Stomach (tissue), 9 donors: ENCODE results near the gene MICAL3. TPM values are rescaled to one million over a fixed set of nuclear protein-coding genes. Genes with fewer than 3 reads are reported as not detected.

ENCODE experiments used
- DNase-seq, 2 donors: peaks; one replicate each; pipeline versions ENCODE4 v3.0.0 to v3.0.0-alpha.2; 2013 to 2019
- H3K27ac ChIP-seq, 5 donors: fragments of 200-600 bp in 4 of 5; sonication (generic) in 4 of 5; one replicate each; pipeline ENCODE4 v1.5.1; 2013 to 2019; ENCODE audit warnings: mild to moderate bottlenecking in 1 of 5, moderate library complexity in 1 of 5
- H3K27me3 ChIP-seq, 3 donors: fragments of 200-600 bp; sonication (generic); one replicate each; pipeline ENCODE4 v1.5.1; 2017 to 2019; ENCODE audit warnings: mixed run types in 1 of 3
- H3K36me3 ChIP-seq, 4 donors: fragments of 200-600 bp; sonication (generic); 1 replicate in 3 of 4; 2 replicates in 1 of 4; pipeline ENCODE4 v1.5.1; 2016 to 2019
- H3K4me1 ChIP-seq, 4 donors: fragments of 200-600 bp; sonication (generic); one replicate each; pipeline ENCODE4 v1.5.1; 2016 to 2019
- H3K4me3 ChIP-seq, 4 donors: fragments of 200-600 bp; sonication (generic) in 3 of 4; one replicate each; pipeline ENCODE4 v1.5.1; 2016 to 2019; ENCODE audit warnings: mild to moderate bottlenecking in 1 of 4
- H3K9me3 ChIP-seq, 4 donors: fragments of 200-600 bp; sonication (generic); one replicate each; pipeline ENCODE4 v1.5.1; 2016 to 2019
- EP300 ChIP-seq: sonication (generic); formaldehyde crosslinking; IDR thresholded peaks from one replicate; pipeline ENCODE4 v1.6.1; 2017; ENCODE audit warnings: antibody characterized with exemption
- POLR2A ChIP-seq, 4 donors: fragments of 450-650 bp; IDR thresholded peaks; one replicate each; pipeline ENCODE4 v1.6.1; 2016; ENCODE audit warnings: antibody characterized with exemption in 4 of 4, control low read depth in 2 of 4, mild to moderate bottlenecking in 1 of 4, moderate library complexity in 1 of 4
- POLR2AphosphoS5 ChIP-seq, 3 donors: sonication (generic); formaldehyde crosslinking; IDR thresholded peaks; one replicate each; pipeline ENCODE4 v1.6.1; 2016; ENCODE audit warnings: antibody characterized with exemption in 3 of 3
- WGBS, 5 donors: extraction: QIAGEN DNeasy Blood & Tissue Kit in 3 of 5; methylation state at CpG; one replicate each; pipeline versions ENCODE4 v1.1.5 to v1.1.7; 2013 to 2018; 5-methylcytosine and 5-hydroxymethylcytosine counted together
- intact Hi-C: fragments of 100-400 bp; cut with DNase I; formaldehyde crosslinking; loops from one replicate; pipeline ENCODE4 v1.15.1; 2023; ENCODE audit warnings: low total_unique reads
- polyA plus RNA-seq, 3 donors: library from polyadenylated mRNA; stranded (reverse); fragments of 200-250 nt; gene quantifications; one replicate each; pipeline ENCODE4 v1.2.3, GENCODE V29; 2013
- total RNA-seq, 5 donors: library from RNA; depleted of rRNA; stranded (reverse); fragments of >200 nt; gene quantifications; one replicate each; pipeline versions ENCODE4 v1.1.0 to v1.2.3, GENCODE V29; 2014 to 2016
- TF ChIP-seq, protein P1 (sequence below), 7 experiments: fragments of 450-650 bp in 4 of 7; fragments of 200-600 bp in 3 of 7; sonication (generic) in 3 of 7; IDR thresholded peaks; one replicate each; pipeline ENCODE4 v1.5.1; 2016 to 2019; ENCODE audit warnings: antibody characterized with exemption in 7 of 7, control low read depth in 2 of 7, mild to moderate bottlenecking in 1 of 7
- donor health status: healthy with polysubstance abuse.
- donor health status: Bipolar disorder and iron deficiency.
- donor health status: healthy.

The MICAL3 gene
- total and polyA plus RNA-seq, 8 donors, result 3.5 to 130 (median 24.0) TPM

- Histone ChIP-seq H3K36me3 (peaks cover 0 to 10% (median 6%) of the 10 kb centered on the region in 4 donors), H3K27ac (no peak overlapping the region), H3K27me3 (no peaks in the 10 kb centered on the region), H3K4me1 (no peaks in the 10 kb centered on the region), H3K9me3 (no peaks in the 10 kb centered on the region), H3K4me3 (no peak overlapping the region)
- intact Hi-C loops, result no loop called here
- WGBS, 5 donors, result 76 to 92% (median 83%) methylated on average over 4 to 6 of the region's 6 CpGs
- TF ChIP-seq POLR2AphosphoS5 (IDR thresholded peaks at IDR 0.05), result no peak
- TF ChIP-seq, protein P1, sequence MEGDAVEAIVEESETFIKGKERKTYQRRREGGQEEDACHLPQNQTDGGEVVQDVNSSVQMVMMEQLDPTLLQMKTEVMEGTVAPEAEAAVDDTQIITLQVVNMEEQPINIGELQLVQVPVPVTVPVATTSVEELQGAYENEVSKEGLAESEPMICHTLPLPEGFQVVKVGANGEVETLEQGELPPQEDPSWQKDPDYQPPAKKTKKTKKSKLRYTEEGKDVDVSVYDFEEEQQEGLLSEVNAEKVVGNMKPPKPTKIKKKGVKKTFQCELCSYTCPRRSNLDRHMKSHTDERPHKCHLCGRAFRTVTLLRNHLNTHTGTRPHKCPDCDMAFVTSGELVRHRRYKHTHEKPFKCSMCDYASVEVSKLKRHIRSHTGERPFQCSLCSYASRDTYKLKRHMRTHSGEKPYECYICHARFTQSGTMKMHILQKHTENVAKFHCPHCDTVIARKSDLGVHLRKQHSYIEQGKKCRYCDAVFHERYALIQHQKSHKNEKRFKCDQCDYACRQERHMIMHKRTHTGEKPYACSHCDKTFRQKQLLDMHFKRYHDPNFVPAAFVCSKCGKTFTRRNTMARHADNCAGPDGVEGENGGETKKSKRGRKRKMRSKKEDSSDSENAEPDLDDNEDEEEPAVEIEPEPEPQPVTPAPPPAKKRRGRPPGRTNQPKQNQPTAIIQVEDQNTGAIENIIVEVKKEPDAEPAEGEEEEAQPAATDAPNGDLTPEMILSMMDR (IDR thresholded peaks at IDR 0.05), result no peak
- no peak for TF ChIP-seq EP300
- TF ChIP-seq POLR2A (IDR thresholded peaks at IDR 0.05), result no peak
- DNase-seq, result no peak
Measured at GRCh38 chr22:17751596-17751995, 272.8 kb downstream of the MICAL3 start.

GRCh38 chr22:17749605-17750395 is 274.6 kb downstream of the MICAL3 start:
- H3K4me3 ChIP-seq, result no peak overlapping the region
- DNase-seq, result no peak
- peaks cover 0 to 10% (median 6%) of the 10 kb centered on the region in 4 donors for H3K36me3 ChIP-seq
- TF ChIP-seq POLR2A (IDR thresholded peaks at IDR 0.05) (no peak), EP300 (no peak), POLR2AphosphoS5 (IDR thresholded peaks at IDR 0.05) (no peak)
- TF ChIP-seq, protein P1 (IDR thresholded peaks at IDR 0.05), result no peak
- peaks cover 0 to 2% (median 0%) of the 10 kb centered on the region in 4 donors for H3K4me1 ChIP-seq
- WGBS, 5 donors, result 89 to 94% (median 94%) methylated on average over 26 to 35 of the region's 35 CpGs
- no peaks in the 10 kb centered on the region for H3K9me3 ChIP-seq
- H3K27me3 ChIP-seq, result no peaks in the 10 kb centered on the region
- no peak overlapping the region for H3K27ac ChIP-seq
- intact Hi-C loops, result loop anchor here (10.0 kb wide), 1 partner anchor 195 kb away; no protein-coding TSS in a partner anchor

DNA sequence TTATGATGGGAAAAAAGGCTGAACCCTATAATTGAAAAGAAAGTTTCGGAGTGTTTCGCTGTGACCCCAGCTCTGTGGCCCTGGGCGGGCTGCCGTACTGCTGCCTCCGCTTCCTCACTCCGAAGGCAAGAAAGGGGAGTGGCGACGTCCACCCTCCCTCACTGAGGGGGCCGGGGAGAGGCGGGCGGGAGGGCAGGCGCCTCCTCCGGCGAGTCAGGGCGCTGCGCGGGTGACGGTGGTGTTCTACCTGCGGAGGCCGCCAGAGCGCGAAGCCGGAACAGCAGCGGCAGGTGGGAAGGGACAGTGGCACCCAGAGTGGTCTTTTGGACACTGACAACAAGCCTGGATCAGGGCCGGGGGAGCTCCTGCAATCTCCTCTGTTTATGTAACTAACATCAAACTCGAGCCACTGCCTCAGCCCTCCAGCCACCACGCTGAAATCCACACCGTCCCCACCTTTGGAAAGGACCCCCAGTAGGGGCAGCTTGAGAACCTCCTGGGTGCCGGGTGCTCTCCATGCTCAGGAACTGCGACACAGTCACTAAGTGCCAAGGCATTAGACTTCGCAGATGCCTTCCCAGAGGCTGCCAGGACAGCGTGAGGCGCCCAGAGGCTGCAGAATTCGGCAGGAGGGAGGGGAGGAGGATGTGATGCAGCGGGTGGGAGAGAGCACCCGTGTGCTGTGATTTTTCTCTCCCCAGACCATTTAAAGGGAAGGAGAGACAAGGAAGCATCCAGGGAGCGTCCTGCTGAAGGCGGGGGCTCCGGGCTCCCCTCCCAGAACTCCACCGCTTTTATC is 275.6 kb downstream of the MICAL3 start:
- Histone ChIP-seq H3K9me3 (no peaks in the 10 kb centered on the region), H3K27me3 (no peaks in the 10 kb centered on the region), H3K36me3 (peaks cover 0 to 11% (median 6%) of the 10 kb centered on the region in 4 donors), H3K4me1 (peaks cover 0 to 12% (median 5%) of the 10 kb centered on the region in 4 donors), H3K27ac (no peak overlapping the region), H3K4me3 (peak overlapping the region in 2 of 4 donors; percentile 3 to 9)
- TF ChIP-seq POLR2A (IDR thresholded peaks at IDR 0.05), result no peak
- TF ChIP-seq, protein P1 (IDR thresholded peaks at IDR 0.05), result peak in 1 of 7 experiments; percentile 20
- intact Hi-C loops, result loop anchor here (10.0 kb wide), 1 partner anchor 194 kb away; no protein-coding TSS in a partner anchor
- 72 to 83% (median 80%) methylated on average over 37 to 40 of the region's 40 CpGs for WGBS, 5 donors
- peak in 1 of 2 donors; percentile 41 for DNase-seq

GRCh38 chr22:17746916-17747315 is 277.4 kb downstream of the MICAL3 start:
- DNase-seq, result no peak
- Histone ChIP-seq H3K9me3 (no peaks in the 10 kb centered on the region), H3K27me3 (no peaks in the 10 kb centered on the region), H3K36me3 (peaks cover 0 to 15% (median 10%) of the 10 kb centered on the region in 4 donors), H3K4me1 (peaks cover 0 to 19% (median 10%) of the 10 kb centered on the region in 4 donors), H3K4me3 (no peak overlapping the region), H3K27ac (no peak overlapping the region)
- 86 to 92% (median 89%) methylated on average over 10 of the region's 10 CpGs for WGBS, 5 donors
- intact Hi-C loops, result loop anchor here (10.0 kb wide), 1 partner anchor 192 kb away; no protein-coding TSS in a partner anchor
- TF ChIP-seq, protein P1 (IDR thresholded peaks at IDR 0.05), result no peak
- TF ChIP-seq POLR2A (IDR thresholded peaks at IDR 0.05), result no peak
- no peak for TF ChIP-seq EP300
- no peak for TF ChIP-seq POLR2AphosphoS5 (IDR thresholded peaks at IDR 0.05)
